ENCODE results near the gene PTBP2. TPM values are rescaled to one million over a fixed set of nuclear protein-coding genes. Genes with fewer than 3 reads are reported as not detected.

Gene PTBP2
- total RNA-seq, 1 experiment from 2014 or later: 29.1 TPM

DNA sequence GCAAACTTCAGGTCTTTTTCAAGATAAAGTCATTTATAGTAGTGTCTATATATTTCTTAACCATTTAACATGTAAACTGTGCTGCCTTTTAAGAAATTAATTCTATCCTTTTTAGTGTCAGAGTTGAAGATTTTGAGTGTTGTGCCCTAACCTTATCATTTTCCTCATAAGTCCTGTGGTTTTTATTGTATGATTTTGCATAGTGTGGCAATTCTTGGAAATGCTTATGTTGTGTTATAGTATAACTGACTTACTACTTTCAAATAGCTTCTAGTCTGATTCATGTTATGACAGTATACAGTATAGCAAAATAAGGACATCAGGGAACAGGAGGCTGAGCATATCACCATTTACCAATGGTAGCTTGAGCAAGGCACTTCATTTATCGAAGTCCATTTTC is 99.1 kb downstream of the PTBP2 start:
- CTCF ChIA-PET: no interaction called here
- Histone ChIP-seq H3K4me1 (ENCODE audit: insufficient read depth, low read length, poor library complexity, severe bottlenecking) (no peaks in the 10 kb centered on the region), H3K27me3 (replicated peaks; ENCODE audit: insufficient read depth, low read depth, low read length, poor library complexity) (no peaks in the 10 kb centered on the region), H3K4me3 (ENCODE audit: low read depth, low read length, poor library complexity, severe bottlenecking) (no peak overlapping the region), H3K27ac (ENCODE audit: low read depth, low read length, poor library complexity, severe bottlenecking) (no peak overlapping the region), H3K9me3 (ENCODE audit: low read depth, low read length, poor library complexity, severe bottlenecking) (no peaks in the 10 kb centered on the region), H3K36me3 (ENCODE audit: insufficient read depth, low read length, poor library complexity, severe bottlenecking) (peaks cover 7% of the 10 kb centered on the region)
- no TSS peak for BruUV-seq (replicated peaks)
- intact Hi-C loops (cut with micrococcal nuclease; ENCODE audit: unreplicated experiment): no loop called here
- no peak for DNase-seq (ENCODE audit: low spot score)
- POLR2A ChIA-PET (ENCODE audit: low non-redundant PET): no interaction called here
- TF ChIP-seq EZH2 (IDR thresholded peaks at IDR 0.05; ENCODE audit: borderline replicate concordance, low read depth, low read length, poor library complexity, severe bottlenecking): no peak
- TF ChIP-seq, protein P1, sequence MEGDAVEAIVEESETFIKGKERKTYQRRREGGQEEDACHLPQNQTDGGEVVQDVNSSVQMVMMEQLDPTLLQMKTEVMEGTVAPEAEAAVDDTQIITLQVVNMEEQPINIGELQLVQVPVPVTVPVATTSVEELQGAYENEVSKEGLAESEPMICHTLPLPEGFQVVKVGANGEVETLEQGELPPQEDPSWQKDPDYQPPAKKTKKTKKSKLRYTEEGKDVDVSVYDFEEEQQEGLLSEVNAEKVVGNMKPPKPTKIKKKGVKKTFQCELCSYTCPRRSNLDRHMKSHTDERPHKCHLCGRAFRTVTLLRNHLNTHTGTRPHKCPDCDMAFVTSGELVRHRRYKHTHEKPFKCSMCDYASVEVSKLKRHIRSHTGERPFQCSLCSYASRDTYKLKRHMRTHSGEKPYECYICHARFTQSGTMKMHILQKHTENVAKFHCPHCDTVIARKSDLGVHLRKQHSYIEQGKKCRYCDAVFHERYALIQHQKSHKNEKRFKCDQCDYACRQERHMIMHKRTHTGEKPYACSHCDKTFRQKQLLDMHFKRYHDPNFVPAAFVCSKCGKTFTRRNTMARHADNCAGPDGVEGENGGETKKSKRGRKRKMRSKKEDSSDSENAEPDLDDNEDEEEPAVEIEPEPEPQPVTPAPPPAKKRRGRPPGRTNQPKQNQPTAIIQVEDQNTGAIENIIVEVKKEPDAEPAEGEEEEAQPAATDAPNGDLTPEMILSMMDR (conservative IDR thresholded peaks at IDR 0.05; ENCODE audit: low read depth, low read length): no peak

DNA sequence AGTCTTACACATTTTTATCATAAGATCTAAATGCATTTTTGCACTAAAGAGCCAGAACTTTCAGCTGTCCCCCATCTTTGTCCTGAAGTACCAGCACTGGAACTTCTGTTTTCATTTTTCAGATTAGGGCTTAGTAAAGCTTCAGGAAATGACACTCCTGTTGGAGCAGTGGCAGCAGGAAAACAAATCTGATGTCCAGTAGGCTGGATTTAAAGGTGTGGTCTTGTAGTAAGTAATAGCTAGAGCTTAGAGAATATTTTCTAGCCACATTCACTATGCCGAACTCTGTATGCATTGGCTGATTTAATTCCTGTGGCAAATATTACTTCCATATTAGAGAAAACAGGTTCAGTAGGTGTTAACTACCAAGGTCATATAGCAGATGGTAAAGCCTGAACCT is 103.6 kb downstream of the PTBP2 start:
- POLR2A ChIA-PET (ENCODE audit: low non-redundant PET): no interaction called here
- H3K27me3 ChIP-seq (replicated peaks; ENCODE audit: insufficient read depth, low read depth, low read length, poor library complexity): no peaks in the 10 kb centered on the region
- no peak overlapping the region for H3K4me3 ChIP-seq (ENCODE audit: low read depth, low read length, poor library complexity, severe bottlenecking)
- H3K9me3 ChIP-seq (ENCODE audit: low read depth, low read length, poor library complexity, severe bottlenecking): no peaks in the 10 kb centered on the region
- CTCF ChIA-PET: no interaction called here
- H3K27ac ChIP-seq (ENCODE audit: low read depth, low read length, poor library complexity, severe bottlenecking): no peak overlapping the region
- H3K36me3 ChIP-seq (ENCODE audit: insufficient read depth, low read length, poor library complexity, severe bottlenecking): no peaks in the 10 kb centered on the region
- H3K4me1 ChIP-seq (ENCODE audit: insufficient read depth, low read length, poor library complexity, severe bottlenecking): no peaks in the 10 kb centered on the region
- no TSS peak for BruUV-seq (replicated peaks)
- TF ChIP-seq, protein P1 (conservative IDR thresholded peaks at IDR 0.05; ENCODE audit: low read depth, low read length): no peak
- TF ChIP-seq EZH2 (IDR thresholded peaks at IDR 0.05; ENCODE audit: borderline replicate concordance, low read depth, low read length, poor library complexity, severe bottlenecking): no peak
- intact Hi-C loops (cut with micrococcal nuclease; ENCODE audit: unreplicated experiment): no loop called here
- no peak for DNase-seq (ENCODE audit: low spot score)

DNA sequence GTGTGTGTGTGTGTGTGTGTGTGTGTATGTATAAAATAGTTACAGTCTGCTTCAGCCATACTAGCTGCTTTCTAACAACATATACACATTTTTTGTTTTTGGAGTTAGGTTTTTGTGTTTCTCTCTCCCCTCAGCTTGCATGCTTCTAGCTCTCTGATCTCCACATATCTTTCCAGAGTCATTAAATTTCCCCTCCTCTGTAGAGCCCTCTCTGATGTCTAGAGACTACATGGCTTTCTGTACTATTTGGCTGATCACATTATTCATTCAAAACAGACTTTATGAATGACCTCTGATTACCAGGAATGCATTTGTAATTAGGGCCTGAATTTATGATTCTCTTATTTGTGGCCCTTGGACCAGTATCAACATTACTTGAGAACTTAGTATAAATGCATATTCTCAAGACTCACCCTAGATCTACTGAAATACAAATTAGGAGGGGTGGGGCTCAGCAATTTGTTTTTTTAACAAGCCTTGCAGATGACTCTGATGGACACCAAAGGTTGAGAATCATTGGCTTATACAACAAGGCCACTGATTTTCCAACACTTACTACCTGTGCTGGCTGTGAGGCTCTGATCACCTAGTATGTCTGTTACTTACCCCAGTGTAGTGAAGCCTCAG is 104.5 kb downstream of the PTBP2 start:
- BruUV-seq (replicated peaks): no TSS peak
- TF ChIP-seq, protein P1 (conservative IDR thresholded peaks at IDR 0.05; ENCODE audit: low read depth, low read length): no peak
- TF ChIP-seq EZH2 (IDR thresholded peaks at IDR 0.05; ENCODE audit: borderline replicate concordance, low read depth, low read length, poor library complexity, severe bottlenecking): no peak
- Histone ChIP-seq H3K4me3 (ENCODE audit: low read depth, low read length, poor library complexity, severe bottlenecking) (no peak overlapping the region), H3K27ac (ENCODE audit: low read depth, low read length, poor library complexity, severe bottlenecking) (no peak overlapping the region), H3K9me3 (ENCODE audit: low read depth, low read length, poor library complexity, severe bottlenecking) (no peaks in the 10 kb centered on the region), H3K27me3 (replicated peaks; ENCODE audit: insufficient read depth, low read depth, low read length, poor library complexity) (no peaks in the 10 kb centered on the region), H3K4me1 (ENCODE audit: insufficient read depth, low read length, poor library complexity, severe bottlenecking) (no peaks in the 10 kb centered on the region), H3K36me3 (ENCODE audit: insufficient read depth, low read length, poor library complexity, severe bottlenecking) (no peaks in the 10 kb centered on the region)
- CTCF ChIA-PET: interaction anchor here (0.7 kb wide), 1 partner anchor 231 kb away, joined by 4 read pairs; no protein-coding TSS in a partner anchor
- POLR2A ChIA-PET (ENCODE audit: low non-redundant PET): no interaction called here
- no peak for DNase-seq (ENCODE audit: low spot score)
- intact Hi-C loops (cut with micrococcal nuclease; ENCODE audit: unreplicated experiment): no loop called here
